GM21737 (cell line): ENCODE results near the gene SARS1.

ENCODE experiments used
- ATAC-seq: cut with Tn5 transposase; IDR thresholded peaks from one replicate; pipeline ENCODE4 v1.9.1; 2021; ENCODE audit warnings: mild to moderate bottlenecking, moderate library complexity; ENCODE audit not compliant: unreplicated experiment

SARS1 gene

GRCh38 chr1:109259674-109260557 lies 46.2 kb downstream of the SARS1 start:
- no peak for ATAC-seq

GRCh38 chr1:109261006-109261405 lies 47.3 kb downstream of the SARS1 start:
- no peak for ATAC-seq

GRCh38 chr1:109261578-109261977 lies 47.9 kb downstream of the SARS1 start:
- no peak for ATAC-seq

GRCh38 chr1:109262231-109263055 lies 48.7 kb downstream of the SARS1 start:
- no peak for ATAC-seq

- ATAC-seq: no peak
Observed at GRCh38 chr1:109263234-109263596, 49.5 kb downstream of the SARS1 start.

GRCh38 chr1:109263597-109264378 lies 50.1 kb downstream of the SARS1 start:
- ATAC-seq: no peak

GRCh38 chr1:109264379-109264755 lies 50.6 kb downstream of the SARS1 start:
- ATAC-seq: no peak

- no peak for ATAC-seq
Observed at GRCh38 chr1:109265016-109265415, 51.3 kb downstream of the SARS1 start.

GRCh38 chr1:109265741-109266330 lies 52.1 kb downstream of the SARS1 start:
- no peak for ATAC-seq

GRCh38 chr1:109266965-109267364 lies 53.2 kb downstream of the SARS1 start:
- no peak for ATAC-seq

GRCh38 chr1:109267743-109268300 lies 54.1 kb downstream of the SARS1 start:
- ATAC-seq: no peak

- no peak for ATAC-seq
Observed at GRCh38 chr1:109268431-109269211, 54.9 kb downstream of the SARS1 start.

GRCh38 chr1:109269212-109269980 lies 55.7 kb downstream of the SARS1 start:
- no peak for ATAC-seq

- no peak for ATAC-seq
Observed at GRCh38 chr1:109269981-109270622, 56.4 kb downstream of the SARS1 start.

GRCh38 chr1:109270623-109271317 lies 57.1 kb downstream of the SARS1 start:
- no peak for ATAC-seq

GRCh38 chr1:109271458-109271857 lies 57.7 kb downstream of the SARS1 start:
- ATAC-seq: no peak

GRCh38 chr1:109272021-109272799 lies 58.5 kb downstream of the SARS1 start:
- no peak for ATAC-seq
